K562 (cell line): Measurements from ENCODE around the gene GRPEL2. TPM values are rescaled to one million over a fixed set of nuclear protein-coding genes. Genes with fewer than 3 reads are reported as not detected.

Experiments
- ATF7 ChIP-seq: fragments of 450-650 bp; IDR thresholded peaks from 2 replicates; pipeline ENCODE4 v1.7.1; 2014; ENCODE audit warnings: mild to moderate bottlenecking, moderate library complexity
- CGGBP1 ChIP-seq: fragments of 250-450 bp; sonication (Bioruptor Pico); IDR thresholded peaks from 2 replicates; pipeline ENCODE4 v1.9.0; 2021; ENCODE audit warnings: mild to moderate bottlenecking
- E2F1 ChIP-seq: sonication (generic); formaldehyde crosslinking; IDR thresholded peaks from 2 replicates; pipeline ENCODE4 v1.8.1; 2023; ENCODE audit warnings: mild to moderate bottlenecking, missing genetic modification reagents, moderate library complexity
- GABPB1 ChIP-seq: sonication (generic); formaldehyde crosslinking; IDR thresholded peaks from 2 replicates; pipeline ENCODE4 v1.8.0; 2022; ENCODE audit warnings: mild to moderate bottlenecking, missing genetic modification reagents
- IRF9 ChIP-seq: fragments of 450-650 bp; IDR thresholded peaks from 2 replicates; pipeline ENCODE4 v1.6.1; 2016; ENCODE audit warnings: missing biosample characterization, missing genetic modification characterization
- KAT8 ChIP-seq: fragments of 450-650 bp; IDR thresholded peaks from 2 replicates; pipeline ENCODE4 v1.6.1; 2016; ENCODE audit warnings: low read depth, mild to moderate bottlenecking
- MGA ChIP-seq: fragments of 450-650 bp; IDR thresholded peaks from 2 replicates; pipeline ENCODE4 v1.6.1; 2016; ENCODE audit warnings: mild to moderate bottlenecking, moderate library complexity
- NCOA1 ChIP-seq: fragments of 450-650 bp; IDR thresholded peaks from 2 replicates; pipeline ENCODE4 v1.6.1; 2016; ENCODE audit warnings: low read depth
- PREB ChIP-seq: sonication (generic); formaldehyde crosslinking; IDR thresholded peaks from 2 replicates; pipeline ENCODE4 v1.8.1; 2023; ENCODE audit warnings: mild to moderate bottlenecking, missing genetic modification reagents
- RFX1 ChIP-seq: fragments of 450-650 bp; IDR thresholded peaks from 2 replicates; pipeline ENCODE4 v1.6.1; 2016; ENCODE audit warnings: mild to moderate bottlenecking, moderate library complexity
- SIN3B ChIP-seq: fragments of 450-650 bp; IDR thresholded peaks from 2 replicates; pipeline ENCODE4 v1.6.1; 2017; ENCODE audit warnings: low read depth, mild to moderate bottlenecking, moderate library complexity
- ZNF121 ChIP-seq: sonication (generic); formaldehyde crosslinking; conservative IDR thresholded peaks from 2 replicates; pipeline ENCODE4 v1.8.0; 2022; ENCODE audit warnings: missing genetic modification reagents
- ZNF444 ChIP-seq: fragments of 250-450 bp; sonication (Bioruptor Pico); IDR thresholded peaks from 2 replicates; pipeline ENCODE4 v1.4.0; 2020; ENCODE audit warnings: mild to moderate bottlenecking, moderate library complexity
- polyA plus RNA-seq, 8 experiments: library from polyadenylated mRNA; depleted of rRNA in 4 of 8; stranded (reverse) in 5 of 8; unstranded in 3 of 8; fragments of >200 nt; fragmentation: Nextera tagmentation in 2 of 8; fragmentation: Illumina TruSeq in 1 of 8; extraction: Ambion mirVana in 2 of 8; extraction: Trizol in 1 of 8; gene quantifications; 2 replicates each; pipeline versions ENCODE4 v1.2.1 to v1.2.3, GENCODE V29; 2011 to 2014; ENCODE audit warnings: inconsistent platforms in 1 of 8, missing spikeins in 1 of 8
- total RNA-seq, 7 experiments: library from RNA; depleted of rRNA in 6 of 7; stranded (reverse); fragments of >200 nt in 6 of 7; fragmentation: Illumina TruSeq in 2 of 7; extraction: Trizol in 2 of 7; gene quantifications; 2 replicates each; pipeline versions ENCODE4 v1.2.1 to v1.2.3, GENCODE V29; 2011 to 2021; ENCODE audit warnings: low replicate concordance in 1 of 7

GRPEL2 gene
- total and polyA plus RNA-seq, 9 of the 15 experiments (the other 6 are each of a cell fraction or from before 2014, with no cell fraction given) = 11.2 to 40.5 (median 25.8) TPM

- TF ChIP-seq PREB (CRISPR knock-in tag) = no peak
- no peak for TF ChIP-seq IRF9 (tag)
- 0 out of 2 replicates have a peak, but pooled peaks have one; percentile 3 for TF ChIP-seq CGGBP1 (CRISPR knock-in tag)
- peak; percentile 99 for TF ChIP-seq GABPB1 (CRISPR knock-in tag)
- TF ChIP-seq RFX1 = peak; percentile 77
- TF ChIP-seq NCOA1 = peak; percentile 97
- 0 out of 2 replicates have a peak, but pooled peaks have one; percentile 42 for TF ChIP-seq KAT8
- TF ChIP-seq ATF7 = peak; percentile 78; the same call in 1 of the 2 replicates
- peak; percentile 60 for TF ChIP-seq SIN3B
- peak; percentile 20 for TF ChIP-seq MGA
- peak; percentile 64; the same call in 1 of the 2 replicates for TF ChIP-seq E2F1 (CRISPR knock-in tag)
- TF ChIP-seq ZNF444 (CRISPR knock-in tag) = no peak
- no peak for TF ChIP-seq ZNF121 (CRISPR knock-in tag)
Measured at GRCh38 chr5:149345147-149345891, at the start of gene GRPEL2 (continued).
